Activated T-cell treated with anti-CD3 and anti-CD28 coated beads, Interleukin-2, amount 50 U/mL, for 48 hours (primary cell): ENCODE results near the gene DDX41.

Source experiments
- DNase-seq, 2 experiments: peaks; one replicate each; pipeline ENCODE4 v3.0.0-alpha.2; 2020

The DDX41 gene

DNA sequence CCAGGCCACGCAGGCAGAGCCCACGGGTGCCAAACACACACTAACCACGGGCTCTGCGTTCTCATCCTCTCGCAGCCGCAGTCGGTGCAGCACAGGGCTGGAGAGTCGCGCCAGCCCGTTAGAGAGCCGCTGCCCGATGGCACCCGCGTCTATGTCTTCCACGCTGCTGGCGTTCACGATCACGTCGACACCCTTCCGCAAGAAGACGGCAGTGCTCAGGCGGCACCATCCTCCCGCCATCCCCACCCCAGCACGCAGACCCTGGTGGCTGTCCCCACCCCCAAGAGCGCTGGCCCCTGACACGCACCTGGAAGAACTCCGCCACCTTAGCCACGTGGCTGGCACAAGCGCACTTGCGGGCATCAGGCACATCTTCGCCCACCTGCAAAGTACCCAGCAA is 49.3 kb downstream of the DDX41 start:
- no peak for DNase-seq

DNA sequence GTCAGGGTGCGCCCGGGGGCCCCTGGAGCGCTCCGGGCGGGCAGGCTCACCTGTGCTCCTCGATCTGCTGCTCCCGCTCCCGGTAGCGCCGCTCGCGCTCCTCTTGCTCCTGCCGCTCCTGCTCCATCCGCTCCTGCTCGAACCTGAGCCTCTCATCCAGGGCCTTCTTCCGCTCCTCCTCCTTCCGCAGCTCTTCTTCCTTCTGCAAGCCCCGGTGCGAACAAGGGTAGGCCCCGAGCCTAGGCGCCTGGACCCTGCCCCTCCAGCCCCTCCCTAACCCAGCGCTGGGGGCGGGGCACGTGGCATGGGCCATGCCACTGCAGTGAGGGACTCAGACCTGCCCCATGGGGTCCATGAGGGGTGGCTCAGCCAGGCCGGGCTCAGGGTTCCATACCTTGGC is 49.9 kb downstream of the DDX41 start:
- DNase-seq, result no peak

DNA sequence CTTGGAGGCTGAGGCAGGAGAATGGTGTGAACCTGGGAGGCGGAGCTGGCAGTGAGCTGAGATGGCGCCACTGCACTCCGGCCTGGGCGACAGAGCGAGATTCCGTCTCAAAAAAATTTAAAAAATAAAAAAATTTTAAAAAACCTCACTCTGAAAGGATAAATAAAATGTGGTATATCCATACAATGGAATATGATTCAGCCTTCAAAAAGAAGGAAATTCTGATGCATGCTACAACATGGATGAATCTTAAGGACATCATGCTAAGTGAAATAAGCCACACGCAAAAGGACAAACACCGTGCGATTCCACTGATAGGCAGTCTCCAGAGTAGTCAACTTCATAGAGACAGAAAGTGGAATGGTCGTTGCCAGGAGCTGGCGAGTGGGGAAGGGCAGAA is 51.7 kb downstream of the DDX41 start:
- no peak for DNase-seq

DNA sequence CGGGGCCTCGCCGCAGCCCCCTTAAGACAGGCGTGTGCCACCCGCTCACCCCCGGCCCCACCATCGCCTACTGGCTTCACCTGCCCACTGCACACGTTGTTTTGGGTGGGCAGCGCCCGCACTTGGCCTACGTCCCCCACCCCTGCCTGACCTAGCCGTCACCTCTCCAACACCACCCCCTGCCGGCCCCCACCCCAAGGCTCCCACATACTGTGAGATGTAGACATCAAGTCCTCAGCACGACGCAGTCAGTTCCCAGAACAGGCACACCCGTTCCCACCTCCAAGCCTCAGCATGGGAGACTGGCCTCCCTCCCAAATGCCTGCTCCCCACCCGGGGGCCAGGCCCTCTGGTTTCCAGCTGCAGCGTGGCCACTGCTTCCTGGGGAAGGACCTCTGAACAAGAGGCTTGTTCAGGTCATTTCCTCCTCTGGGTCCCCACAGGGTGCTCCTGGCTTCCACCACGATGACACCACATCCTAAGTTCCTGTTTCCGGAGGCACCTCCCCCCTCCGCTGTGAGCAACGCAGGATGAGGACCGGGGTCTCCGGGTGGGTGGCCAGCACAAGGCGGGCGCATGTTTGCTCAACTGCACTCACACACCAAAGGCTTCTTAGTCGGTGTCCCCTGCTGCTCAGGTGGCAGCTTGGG is 54.6 kb downstream of the DDX41 start:
- no peak for DNase-seq
